Colonic mucosa (tissue), 4 donors: ENCODE results near the gene FTO. TPM values are rescaled to one million over a fixed set of nuclear protein-coding genes. Genes with fewer than 3 reads are reported as not detected.

Experiments used
- DNase-seq: peaks from one replicate; pipeline ENCODE4 v3.0.0-alpha.2; 2020
- H3K27ac ChIP-seq: fragments of 200-600 bp; one replicate; pipeline ENCODE4 v1.8.0; 2021
- H3K27me3 ChIP-seq: fragments of 200-600 bp; one replicate; pipeline ENCODE4 v1.8.0; 2021
- H3K36me3 ChIP-seq: fragments of 200-600 bp; one replicate; pipeline ENCODE4 v1.8.0; 2021
- H3K4me1 ChIP-seq: fragments of 200-600 bp; one replicate; pipeline ENCODE4 v1.8.0; 2021; ENCODE audit warnings: mild to moderate bottlenecking
- H3K4me3 ChIP-seq: fragments of 200-600 bp; one replicate; pipeline ENCODE4 v1.8.0; 2021
- H3K9ac ChIP-seq, 2 donors: one replicate each; pipeline ENCODE4 v1.7.0; 2013; ENCODE audit warnings: control low read depth in 2 of 2, low read depth in 2 of 2, low read length in 2 of 2
- H3K9me3 ChIP-seq: fragments of 200-600 bp; one replicate; pipeline ENCODE4 v1.8.0; 2021
- intact Hi-C: fragments of 100-400 bp; cut with DNase I; formaldehyde crosslinking; loops from one replicate; pipeline ENCODE4 v1.14.1; 2022
- total RNA-seq, 2 donors: library from RNA; stranded (reverse); fragmentation: NEBNext Ultra II Directional in 1 of 2; extraction: Animal tissue kit (Norgen Biotek cat#: 25700) in 1 of 2; gene quantifications; one replicate each; pipeline ENCODE4 v1.2.1, GENCODE V29; 2021
- TF ChIP-seq, protein P1 (sequence below): fragments of 200-600 bp; IDR thresholded peaks from one replicate; pipeline ENCODE4 v1.8.0; 2022; ENCODE audit warnings: antibody characterized with exemption, mild to moderate bottlenecking
- donor health status: healthy.
- donor health status: DM: no; HTN: no; CAD: no.
- donor health status: DM: no; HTN: no; CAD: no.

FTO gene
- total RNA-seq, 2 donors from 2014 or later, result 38.3 to 39.2 TPM

DNA sequence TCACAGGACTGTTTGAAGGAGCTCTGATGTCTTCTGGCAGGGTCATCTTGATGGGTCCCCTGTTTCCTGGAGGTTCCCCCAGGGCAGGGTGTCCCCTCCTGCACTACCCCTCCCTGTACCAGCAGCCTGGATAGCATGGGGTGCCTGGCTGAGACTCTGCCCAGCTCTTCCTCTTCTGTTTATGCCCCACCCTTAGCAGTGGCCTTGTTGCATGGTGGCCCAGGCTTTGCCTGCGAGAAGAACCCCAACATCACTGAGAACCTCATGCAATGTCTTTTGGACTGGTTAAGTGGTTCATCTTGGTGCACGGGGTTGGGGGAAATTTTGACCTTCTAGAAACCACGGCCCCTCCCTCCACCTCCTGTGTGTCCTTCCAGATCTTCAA, 460.8 kb downstream of the FTO start:
- H3K27me3 ChIP-seq, result no peaks in the 10 kb centered on the region
- H3K9ac ChIP-seq, result no peak overlapping the region
- TF ChIP-seq, protein P1, sequence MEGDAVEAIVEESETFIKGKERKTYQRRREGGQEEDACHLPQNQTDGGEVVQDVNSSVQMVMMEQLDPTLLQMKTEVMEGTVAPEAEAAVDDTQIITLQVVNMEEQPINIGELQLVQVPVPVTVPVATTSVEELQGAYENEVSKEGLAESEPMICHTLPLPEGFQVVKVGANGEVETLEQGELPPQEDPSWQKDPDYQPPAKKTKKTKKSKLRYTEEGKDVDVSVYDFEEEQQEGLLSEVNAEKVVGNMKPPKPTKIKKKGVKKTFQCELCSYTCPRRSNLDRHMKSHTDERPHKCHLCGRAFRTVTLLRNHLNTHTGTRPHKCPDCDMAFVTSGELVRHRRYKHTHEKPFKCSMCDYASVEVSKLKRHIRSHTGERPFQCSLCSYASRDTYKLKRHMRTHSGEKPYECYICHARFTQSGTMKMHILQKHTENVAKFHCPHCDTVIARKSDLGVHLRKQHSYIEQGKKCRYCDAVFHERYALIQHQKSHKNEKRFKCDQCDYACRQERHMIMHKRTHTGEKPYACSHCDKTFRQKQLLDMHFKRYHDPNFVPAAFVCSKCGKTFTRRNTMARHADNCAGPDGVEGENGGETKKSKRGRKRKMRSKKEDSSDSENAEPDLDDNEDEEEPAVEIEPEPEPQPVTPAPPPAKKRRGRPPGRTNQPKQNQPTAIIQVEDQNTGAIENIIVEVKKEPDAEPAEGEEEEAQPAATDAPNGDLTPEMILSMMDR, result no peak
- intact Hi-C loops, result no loop called here
- no peaks in the 10 kb centered on the region for H3K9me3 ChIP-seq
- no peak for DNase-seq
- H3K4me3 ChIP-seq, result no peak overlapping the region
- no peak overlapping the region for H3K27ac ChIP-seq
- H3K4me1 ChIP-seq, result no peaks in the 10 kb centered on the region
- H3K36me3 ChIP-seq, result no peaks in the 10 kb centered on the region

DNA sequence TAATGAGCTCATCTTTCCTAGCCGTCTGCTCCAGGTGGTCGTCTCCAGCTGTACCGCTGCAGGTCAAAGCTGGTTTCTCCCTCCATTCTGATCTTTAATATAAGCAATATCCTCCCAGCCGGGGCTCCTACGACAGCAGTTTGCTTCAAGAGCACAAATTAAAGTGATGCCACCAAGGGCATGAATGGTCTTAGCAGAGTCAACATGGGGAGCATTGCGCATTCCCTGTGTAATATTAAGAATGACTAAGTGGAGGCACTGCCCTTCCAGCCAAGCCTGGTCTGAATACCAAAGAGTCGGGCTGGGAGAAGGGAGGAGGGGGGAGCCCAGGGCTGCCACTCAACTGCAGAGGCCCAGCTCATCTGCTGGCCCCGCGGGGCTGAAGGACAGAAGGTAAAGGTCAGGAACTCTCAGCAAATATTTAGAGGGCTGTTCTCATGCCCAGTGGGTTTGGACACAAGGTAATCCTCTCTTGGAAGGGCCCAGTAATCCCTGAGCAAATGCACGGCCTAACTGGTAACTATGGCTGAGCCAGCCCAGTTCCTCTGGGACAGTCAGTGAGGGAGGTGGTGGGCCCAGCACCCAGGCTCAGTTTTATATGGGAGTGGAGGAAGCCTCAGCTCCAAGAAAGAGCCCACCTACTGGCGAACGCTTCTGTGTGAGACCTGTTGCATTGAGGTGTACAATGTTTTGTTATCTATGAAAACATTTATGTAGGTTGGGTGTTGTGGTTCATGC, 461.4 kb downstream of the FTO start:
- Histone ChIP-seq H3K9ac (no peak overlapping the region), H3K9me3 (no peaks in the 10 kb centered on the region), H3K4me1 (no peaks in the 10 kb centered on the region), H3K4me3 (no peak overlapping the region), H3K27ac (no peak overlapping the region), H3K36me3 (no peaks in the 10 kb centered on the region), H3K27me3 (no peaks in the 10 kb centered on the region)
- intact Hi-C loops, result no loop called here
- no peak for DNase-seq
- TF ChIP-seq, protein P1, result no peak

DNA sequence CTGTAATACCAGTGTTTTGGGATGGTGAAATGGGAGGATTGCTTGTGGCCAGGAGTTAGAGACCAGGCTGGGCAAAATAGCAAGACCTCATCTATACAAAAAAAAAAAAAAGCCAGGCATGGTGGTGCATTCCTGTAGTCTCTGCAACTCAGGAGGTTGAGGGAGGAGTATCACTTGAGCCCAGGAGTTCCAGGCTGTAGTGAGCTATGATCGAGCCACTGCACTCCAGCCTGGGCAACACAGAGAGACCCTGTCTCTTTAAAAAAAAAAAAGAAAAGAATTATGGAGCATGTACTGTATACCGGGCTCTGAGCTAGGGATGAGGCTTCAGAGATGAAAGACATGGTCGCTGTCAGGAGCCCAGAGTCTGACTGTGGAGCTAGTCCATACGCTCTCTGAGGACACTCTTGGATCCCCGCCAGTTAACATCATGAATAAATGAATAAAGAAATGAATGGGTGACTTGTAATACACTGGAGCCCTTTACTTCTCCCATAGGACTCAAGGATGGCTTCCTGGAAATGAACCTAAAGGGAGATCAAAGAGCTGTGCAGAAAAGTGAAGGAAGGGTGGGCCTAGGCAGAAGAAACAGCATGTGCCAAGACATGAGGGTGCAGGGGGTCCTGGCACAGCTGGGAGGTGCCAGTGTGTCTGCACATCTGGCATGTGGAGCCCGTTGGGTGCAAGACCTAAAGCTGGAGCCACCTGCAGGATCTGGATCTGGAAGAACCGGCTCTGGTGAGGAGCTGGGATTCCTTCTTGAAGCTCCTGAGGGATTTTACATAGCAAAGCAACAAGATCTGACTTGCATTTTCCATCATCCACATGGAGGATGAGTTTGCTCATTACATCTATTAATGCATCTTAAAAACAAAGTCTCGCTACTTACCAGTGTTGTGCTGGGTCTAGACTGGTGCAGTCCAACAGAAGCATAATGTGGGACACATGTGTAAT, 462.2 kb downstream of the FTO start:
- H3K27ac ChIP-seq, result no peak overlapping the region
- intact Hi-C loops, result no loop called here
- H3K9me3 ChIP-seq, result no peaks in the 10 kb centered on the region
- H3K36me3 ChIP-seq, result no peaks in the 10 kb centered on the region
- no peak for DNase-seq
- H3K4me1 ChIP-seq, result no peaks in the 10 kb centered on the region
- TF ChIP-seq, protein P1, result no peak
- no peak overlapping the region for H3K4me3 ChIP-seq
- H3K27me3 ChIP-seq, result no peaks in the 10 kb centered on the region
- no peak overlapping the region for H3K9ac ChIP-seq

DNA sequence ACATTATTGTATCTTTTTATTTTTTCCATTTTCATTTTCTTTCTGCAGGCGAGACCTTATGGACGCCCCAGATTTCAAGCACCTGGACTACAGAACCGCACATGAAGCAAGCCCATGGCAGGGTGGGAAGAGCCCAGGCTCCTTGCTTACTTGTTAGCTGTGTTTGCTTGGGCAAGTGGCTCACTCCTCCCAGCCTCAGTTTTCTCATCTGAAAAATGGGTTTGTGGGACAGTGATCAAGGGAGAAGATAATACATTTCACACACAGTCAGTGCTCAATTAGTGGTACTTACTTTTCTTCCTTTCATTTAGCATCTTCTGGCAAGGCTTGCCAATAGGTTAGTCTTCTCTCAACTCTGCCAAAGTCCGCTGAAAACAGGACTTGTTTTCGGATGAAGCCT, 465.2 kb downstream of the FTO start:
- H3K27me3 ChIP-seq, result no peaks in the 10 kb centered on the region
- DNase-seq, result no peak
- H3K9me3 ChIP-seq, result no peaks in the 10 kb centered on the region
- H3K4me3 ChIP-seq, result no peak overlapping the region
- H3K36me3 ChIP-seq, result no peaks in the 10 kb centered on the region
- intact Hi-C loops, result no loop called here
- H3K4me1 ChIP-seq, result no peaks in the 10 kb centered on the region
- TF ChIP-seq, protein P1, result no peak
- no peak overlapping the region for H3K27ac ChIP-seq
- H3K9ac ChIP-seq, result no peak overlapping the region

DNA sequence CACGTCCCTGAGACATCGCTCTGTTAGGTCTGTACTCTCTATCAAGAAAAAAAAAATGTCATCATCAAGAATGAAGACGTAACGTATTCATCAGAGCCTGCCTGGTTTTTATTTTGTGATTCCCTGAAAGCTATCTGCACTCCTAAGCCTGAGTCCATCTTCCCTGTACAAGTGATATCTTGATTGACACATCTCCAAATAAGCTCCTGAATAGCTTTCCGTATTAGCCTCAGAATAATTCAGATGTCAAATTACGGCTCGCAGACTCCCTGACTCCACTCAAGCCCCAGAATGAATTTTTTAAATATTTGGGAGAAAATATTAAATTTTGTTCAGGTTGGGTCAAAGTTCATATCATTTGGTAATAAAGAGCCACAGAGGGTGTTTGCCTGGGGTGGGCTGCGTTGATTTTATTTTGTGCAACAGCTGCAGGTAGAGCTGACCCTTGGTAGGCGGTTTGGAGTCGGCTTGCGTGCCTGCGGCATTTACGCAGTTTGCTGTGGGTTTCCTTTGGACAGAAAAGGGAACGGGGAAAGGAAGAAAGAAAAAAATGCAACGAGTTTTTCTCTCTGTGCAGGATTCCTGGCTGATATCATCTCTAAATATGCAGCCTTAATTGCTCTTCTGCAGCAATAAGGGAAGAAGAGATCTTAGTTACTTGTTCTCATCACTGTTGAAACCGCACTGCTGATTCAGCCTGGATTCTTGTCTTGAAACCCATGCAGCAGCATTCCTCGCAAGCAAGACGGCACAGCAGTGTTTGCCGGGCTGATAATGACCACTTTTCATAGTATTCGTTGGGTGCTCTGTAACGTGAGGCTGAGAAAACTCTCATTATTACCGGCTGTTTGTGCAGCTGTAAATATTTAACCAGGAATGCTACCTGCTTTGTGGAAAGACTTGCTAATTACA, 467.9 kb downstream of the FTO start:
- Histone ChIP-seq H3K36me3 (no peaks in the 10 kb centered on the region), H3K27me3 (no peaks in the 10 kb centered on the region), H3K9me3 (no peaks in the 10 kb centered on the region), H3K4me1 (no peaks in the 10 kb centered on the region), H3K27ac (no peak overlapping the region), H3K9ac (no peak overlapping the region), H3K4me3 (no peak overlapping the region)
- TF ChIP-seq, protein P1, result no peak
- DNase-seq, result no peak
- intact Hi-C loops, result no loop called here
